HepG2 (cell line): ENCODE measurements around the gene SRF. TPM values are rescaled to one million over a fixed set of nuclear protein-coding genes. Genes with fewer than 3 reads are reported as not detected.

Experiments used
- HDAC6 ChIP-seq: fragments of 200-600 bp; sonication (generic); IDR thresholded peaks from 2 replicates; pipeline ENCODE4 v1.7.0; 2017; ENCODE audit warnings: mild to moderate bottlenecking, antibody characterized with exemption, low read length, low read depth
- HMG20A ChIP-seq: IDR thresholded peaks from 2 replicates; pipeline ENCODE4 v1.6.1; 2016; ENCODE audit warnings: borderline replicate concordance
- HNRNPUL1 ChIP-seq: fragments of 200-400 bp; formaldehyde crosslinking; IDR thresholded peaks from 2 replicates; pipeline ENCODE4 v1.6.1; 2017; ENCODE audit warnings: low read depth, mild to moderate bottlenecking, low read length, moderate library complexity
- KDM6A ChIP-seq: IDR thresholded peaks from 2 replicates; pipeline ENCODE4 v1.6.1; 2016; ENCODE audit warnings: low read depth
- KLF12 ChIP-seq: sonication (generic); formaldehyde crosslinking; IDR thresholded peaks from 2 replicates; pipeline ENCODE4 v1.4.0; 2020; ENCODE audit warnings: missing genetic modification reagents, borderline replicate concordance
- MXD4 ChIP-seq: IDR thresholded peaks from 2 replicates; pipeline ENCODE4 v1.6.1; 2016; ENCODE audit warnings: mild to moderate bottlenecking, missing biosample characterization, missing genetic modification reagents
- NFKB2 ChIP-seq: sonication (generic); formaldehyde crosslinking; IDR thresholded peaks from 2 replicates; pipeline ENCODE4 v1.4.0; 2020; ENCODE audit warnings: missing genetic modification reagents, borderline replicate concordance
- PCBP2 ChIP-seq: fragments of 200-400 bp; formaldehyde crosslinking; optimal IDR thresholded peaks from 2 replicates; pipeline ENCODE3; 2018; ENCODE audit warnings: low read length, low read depth; ENCODE audit not compliant: poor library complexity, severe bottlenecking
- RFX3 ChIP-seq: IDR thresholded peaks from 2 replicates; pipeline ENCODE4 v1.6.1; 2016; ENCODE audit warnings: missing biosample characterization, missing genetic modification reagents
- SMAD1 ChIP-seq: sonication (generic); formaldehyde crosslinking; IDR thresholded peaks from 2 replicates; pipeline ENCODE4 v1.4.0; 2020; ENCODE audit warnings: missing genetic modification reagents, low read depth, mild to moderate bottlenecking, borderline replicate concordance
- SMC3 ChIP-seq: IDR thresholded peaks from 2 replicates; pipeline ENCODE4 v1.6.1; 2011; ENCODE audit warnings: low read length, improper control_type of control experiment
- SP2 ChIP-seq: sonication (generic); formaldehyde crosslinking; IDR thresholded peaks from 2 replicates; pipeline ENCODE4 v1.5.1; 2020; ENCODE audit warnings: mild to moderate bottlenecking, missing genetic modification reagents
- ZBTB42 ChIP-seq: sonication (generic); formaldehyde crosslinking; IDR thresholded peaks from 2 replicates; pipeline ENCODE4 v1.5.0; 2020; ENCODE audit warnings: mild to moderate bottlenecking, missing genetic modification reagents
- ZFY ChIP-seq: sonication (generic); formaldehyde crosslinking; IDR thresholded peaks from 2 replicates; pipeline ENCODE4 v1.4.0; 2020; ENCODE audit warnings: missing genetic modification reagents
- ZNF550 ChIP-seq: sonication (generic); formaldehyde crosslinking; IDR thresholded peaks from 2 replicates; pipeline ENCODE4 v1.4.0; 2020; ENCODE audit warnings: mild to moderate bottlenecking, missing genetic modification reagents, borderline replicate concordance
- ZNF552 ChIP-seq: sonication (generic); formaldehyde crosslinking; IDR thresholded peaks from 2 replicates; pipeline ENCODE4 v1.9.0; 2022; ENCODE audit warnings: missing genetic modification reagents, mild to moderate bottlenecking, borderline replicate concordance
- ZNF598 ChIP-seq: sonication (generic); formaldehyde crosslinking; IDR thresholded peaks from 2 replicates; pipeline ENCODE4 v1.5.1; 2020; ENCODE audit warnings: mild to moderate bottlenecking, missing genetic modification reagents, borderline replicate concordance
- ZNF747 ChIP-seq: sonication (generic); formaldehyde crosslinking; IDR thresholded peaks from 2 replicates; pipeline ENCODE4 v1.8.1; 2023; ENCODE audit warnings: missing genetic modification reagents, mild to moderate bottlenecking, borderline replicate concordance
- ZNF788 ChIP-seq: sonication (generic); formaldehyde crosslinking; IDR thresholded peaks from 2 replicates; pipeline ENCODE4 v1.5.0; 2020; ENCODE audit warnings: mild to moderate bottlenecking, missing genetic modification reagents, borderline replicate concordance
- ZNF83 ChIP-seq: sonication (generic); formaldehyde crosslinking; IDR thresholded peaks from 2 replicates; pipeline ENCODE4 v1.4.0; 2020; ENCODE audit warnings: missing genetic modification reagents, mild to moderate bottlenecking, borderline replicate concordance
- ZSCAN29 ChIP-seq: sonication (generic); formaldehyde crosslinking; conservative IDR thresholded peaks from 2 replicates; pipeline ENCODE4 v1.4.0; 2020; ENCODE audit warnings: mild to moderate bottlenecking, missing genetic modification reagents
- polyA plus RNA-seq, 8 experiments: library from polyadenylated mRNA; depleted of rRNA in 3 of 8; stranded (reverse) in 7 of 8; unstranded in 1 of 8; fragments of >200 nt; fragmentation: Illumina TruSeq in 4 of 8; extraction: Trizol in 4 of 8; gene quantifications; 2 replicates each; pipeline versions ENCODE4 v1.2.1 to v1.2.3, GENCODE V29; 2011 to 2016; ENCODE audit warnings: low read depth in 4 of 8, missing spikeins in 1 of 8, mixed read lengths in 1 of 8; ENCODE audit not compliant: insufficient read depth in 1 of 8
- total RNA-seq, 5 experiments: library from RNA; depleted of rRNA; stranded (reverse); fragments of >200 nt; fragmentation: Illumina TruSeq; extraction: Trizol; gene quantifications; 2 replicates each; pipeline ENCODE4 v1.2.3, GENCODE V29; 2016; ENCODE audit warnings: low read depth in 1 of 5
- TF ChIP-seq, protein P1 (sequence below): sonication (generic); formaldehyde crosslinking; IDR thresholded peaks from 2 replicates; pipeline ENCODE4 v1.5.1; 2020; ENCODE audit warnings: mild to moderate bottlenecking, missing genetic modification reagents, moderate library complexity
- TF ChIP-seq, protein P2 (sequence below): sonication (generic); formaldehyde crosslinking; IDR thresholded peaks from 2 replicates; pipeline ENCODE4 v1.8.0; 2022; ENCODE audit warnings: missing genetic modification reagents, mild to moderate bottlenecking, inconsistent platforms, borderline replicate concordance
- TF ChIP-seq, protein P3 (sequence below): sonication (generic); formaldehyde crosslinking; IDR thresholded peaks from 2 replicates; pipeline ENCODE4 v1.5.0; 2020; ENCODE audit warnings: mild to moderate bottlenecking, missing genetic modification reagents, borderline replicate concordance

The SRF gene
- total and polyA plus RNA-seq, 2 of the 13 experiments (the other 11 are each of a cell fraction or from before 2014, with no cell fraction given) = 25.5 to 44.1 TPM

DNA sequence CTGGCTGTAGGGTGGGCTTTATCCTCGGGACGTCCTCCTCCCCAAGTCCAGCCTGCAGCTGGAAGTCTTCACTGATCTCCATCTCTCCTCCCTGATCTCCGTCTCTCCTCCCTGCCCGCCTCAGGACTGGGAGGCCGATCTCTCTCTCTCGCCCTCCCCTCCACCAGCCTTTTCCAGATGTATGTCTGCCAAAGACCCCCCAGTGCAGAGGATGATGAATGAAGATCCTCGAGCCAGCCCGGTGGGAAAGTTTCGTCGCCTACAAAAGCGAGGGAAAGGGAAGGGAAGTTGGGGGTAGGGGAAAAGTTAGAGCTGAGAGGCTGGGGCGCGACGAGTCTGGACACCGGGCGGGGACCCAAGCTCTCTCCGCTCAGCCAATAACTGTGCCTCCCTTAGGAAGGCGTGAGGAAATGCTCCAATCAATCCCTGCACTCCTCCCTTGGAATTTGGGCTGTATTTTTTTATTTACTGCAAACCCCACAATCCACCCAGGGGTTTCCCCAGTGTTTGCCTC is 595 bp upstream of the SRF start (continued):
- TF ChIP-seq, protein P1, sequence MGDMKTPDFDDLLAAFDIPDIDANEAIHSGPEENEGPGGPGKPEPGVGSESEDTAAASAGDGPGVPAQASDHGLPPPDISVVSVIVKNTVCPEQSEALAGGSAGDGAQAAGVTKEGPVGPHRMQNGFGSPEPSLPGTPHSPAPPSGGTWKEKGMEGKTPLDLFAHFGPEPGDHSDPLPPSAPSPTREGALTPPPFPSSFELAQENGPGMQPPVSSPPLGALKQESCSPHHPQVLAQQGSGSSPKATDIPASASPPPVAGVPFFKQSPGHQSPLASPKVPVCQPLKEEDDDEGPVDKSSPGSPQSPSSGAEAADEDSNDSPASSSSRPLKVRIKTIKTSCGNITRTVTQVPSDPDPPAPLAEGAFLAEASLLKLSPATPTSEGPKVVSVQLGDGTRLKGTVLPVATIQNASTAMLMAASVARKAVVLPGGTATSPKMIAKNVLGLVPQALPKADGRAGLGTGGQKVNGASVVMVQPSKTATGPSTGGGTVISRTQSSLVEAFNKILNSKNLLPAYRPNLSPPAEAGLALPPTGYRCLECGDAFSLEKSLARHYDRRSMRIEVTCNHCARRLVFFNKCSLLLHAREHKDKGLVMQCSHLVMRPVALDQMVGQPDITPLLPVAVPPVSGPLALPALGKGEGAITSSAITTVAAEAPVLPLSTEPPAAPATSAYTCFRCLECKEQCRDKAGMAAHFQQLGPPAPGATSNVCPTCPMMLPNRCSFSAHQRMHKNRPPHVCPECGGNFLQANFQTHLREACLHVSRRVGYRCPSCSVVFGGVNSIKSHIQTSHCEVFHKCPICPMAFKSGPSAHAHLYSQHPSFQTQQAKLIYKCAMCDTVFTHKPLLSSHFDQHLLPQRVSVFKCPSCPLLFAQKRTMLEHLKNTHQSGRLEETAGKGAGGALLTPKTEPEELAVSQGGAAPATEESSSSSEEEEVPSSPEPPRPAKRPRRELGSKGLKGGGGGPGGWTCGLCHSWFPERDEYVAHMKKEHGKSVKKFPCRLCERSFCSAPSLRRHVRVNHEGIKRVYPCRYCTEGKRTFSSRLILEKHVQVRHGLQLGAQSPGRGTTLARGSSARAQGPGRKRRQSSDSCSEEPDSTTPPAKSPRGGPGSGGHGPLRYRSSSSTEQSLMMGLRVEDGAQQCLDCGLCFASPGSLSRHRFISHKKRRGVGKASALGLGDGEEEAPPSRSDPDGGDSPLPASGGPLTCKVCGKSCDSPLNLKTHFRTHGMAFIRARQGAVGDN (CRISPR knock-in tag) = no peak; the same call in 1 of the 2 replicates
- TF ChIP-seq ZNF598 (CRISPR knock-in tag) (peak; percentile 46; the same call in 1 of the 2 replicates), ZBTB42 (no peak; the same call in 1 of the 2 replicates), ZNF747 (CRISPR knock-in tag) (0 out of 2 replicates have a peak, but pooled peaks have one; percentile 32), ZSCAN29 (CRISPR knock-in tag) (0 out of 2 replicates have a peak, but pooled peaks have one; percentile 39), HNRNPUL1 (no peak), ZNF83 (CRISPR knock-in tag) (0 out of 2 replicates have a peak, but pooled peaks have one; percentile 19), MXD4 (CRISPR knock-in tag) (0 out of 2 replicates have a peak, but pooled peaks have one; percentile 0), SP2 (CRISPR knock-in tag) (peak; percentile 14; the same call in 1 of the 2 replicates), RFX3 (CRISPR knock-in tag) (no peak), HDAC6 (no peak), ZNF552 (CRISPR knock-in tag) (no peak), HMG20A (CRISPR knock-in tag) (peak; percentile 11; the same call in 1 of the 2 replicates), NFKB2 (CRISPR knock-in tag) (no peak), SMAD1 (CRISPR knock-in tag) (no peak), KLF12 (CRISPR knock-in tag) (no peak), SMC3 (no peak), ZNF788 (CRISPR knock-in tag) (no peak), ZFY (CRISPR knock-in tag) (no peak), PCBP2 (peak; percentile 48), ZNF550 (CRISPR knock-in tag) (0 out of 2 replicates have a peak, but pooled peaks have one; percentile 25), KDM6A (CRISPR knock-in tag) (no peak)
- TF ChIP-seq, protein P2, sequence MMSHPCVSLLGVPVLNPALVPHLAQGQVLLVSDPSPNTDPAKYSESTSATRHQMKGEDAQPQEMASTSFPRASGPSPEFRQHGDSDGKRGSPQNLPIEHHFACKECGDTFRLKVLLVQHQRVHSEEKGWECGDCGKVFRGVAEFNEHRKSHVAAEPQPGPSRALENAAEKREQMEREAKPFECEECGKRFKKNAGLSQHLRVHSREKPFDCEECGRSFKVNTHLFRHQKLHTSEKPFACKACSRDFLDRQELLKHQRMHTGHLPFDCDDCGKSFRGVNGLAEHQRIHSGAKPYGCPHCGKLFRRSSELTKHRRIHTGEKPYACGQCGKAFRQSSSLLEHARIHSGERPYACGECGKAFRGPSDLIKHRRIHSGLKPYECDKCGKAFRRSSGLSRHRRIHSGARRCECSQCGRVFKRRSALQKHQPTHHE (CRISPR knock-in tag) = peak; percentile 78; the same call in 1 of the 2 replicates
- TF ChIP-seq, protein P3, sequence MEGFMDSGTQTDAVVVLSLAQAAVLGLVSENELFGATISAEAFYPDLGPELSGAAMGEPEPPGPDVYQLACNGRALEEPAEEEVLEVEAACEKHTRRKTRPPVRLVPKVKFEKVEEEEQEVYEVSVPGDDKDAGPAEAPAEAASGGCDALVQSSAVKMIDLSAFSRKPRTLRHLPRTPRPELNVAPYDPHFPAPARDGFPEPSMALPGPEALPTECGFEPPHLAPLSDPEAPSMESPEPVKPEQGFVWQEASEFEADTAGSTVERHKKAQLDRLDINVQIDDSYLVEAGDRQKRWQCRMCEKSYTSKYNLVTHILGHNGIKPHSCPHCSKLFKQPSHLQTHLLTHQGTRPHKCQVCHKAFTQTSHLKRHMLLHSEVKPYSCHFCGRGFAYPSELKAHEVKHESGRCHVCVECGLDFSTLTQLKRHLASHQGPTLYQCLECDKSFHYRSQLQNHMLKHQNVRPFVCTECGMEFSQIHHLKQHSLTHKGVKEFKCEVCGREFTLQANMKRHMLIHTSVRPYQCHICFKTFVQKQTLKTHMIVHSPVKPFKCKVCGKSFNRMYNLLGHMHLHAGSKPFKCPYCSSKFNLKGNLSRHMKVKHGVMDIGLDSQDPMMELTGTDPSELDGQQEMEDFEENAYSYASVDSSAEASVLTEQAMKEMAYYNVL (CRISPR knock-in tag) = peak; percentile 68; the same call in 1 of the 2 replicates
